WERI-Rb-1 (cell line): ENCODE measurements around the gene TSPAN5.

Experiments
- DNase-seq: peaks from one replicate; pipeline ENCODE4 v3.0.0-alpha.2; 2020
- H3K27ac ChIP-seq: fragments of 250-450 bp; sonication (Bioruptor Pico); 2 replicates; pipeline ENCODE4 v1.5.1; 2020; ENCODE audit warnings: mild to moderate bottlenecking, moderate library complexity
- H3K27me3 ChIP-seq: fragments of 250-450 bp; sonication (Bioruptor Pico); 2 replicates; pipeline ENCODE4 v1.5.1; 2021; ENCODE audit warnings: mild to moderate bottlenecking, low read depth, moderate library complexity; ENCODE audit not compliant: insufficient read depth, severe bottlenecking
- H3K36me3 ChIP-seq: fragments of 250-450 bp; sonication (Bioruptor Pico); 2 replicates; pipeline ENCODE4 v1.5.1; 2020; ENCODE audit warnings: mild to moderate bottlenecking, moderate library complexity
- H3K4me3 ChIP-seq: 2 replicates; pipeline ENCODE4 v1.5.1; 2011; ENCODE audit warnings: low read depth, mild to moderate bottlenecking, control low read depth, low read length
- H3K9me3 ChIP-seq: fragments of 250-450 bp; sonication (Bioruptor Pico); 2 replicates; pipeline ENCODE4 v1.5.1; 2021; ENCODE audit warnings: mild to moderate bottlenecking, moderate library complexity; ENCODE audit not compliant: severe bottlenecking
- CTCF ChIP-seq: IDR thresholded peaks from 2 replicates; pipeline ENCODE4 v1.5.1; 2011; ENCODE audit warnings: low read depth, mild to moderate bottlenecking, control low read depth, inconsistent platforms, low read length

TSPAN5 gene

GRCh38 chr4:98620087-98620784 lies 38.2 kb downstream of the TSPAN5 start:
- no peaks in the 10 kb centered on the region for H3K27me3 ChIP-seq
- no peak overlapping the region for H3K27ac ChIP-seq
- no peak for DNase-seq
- no peak for TF ChIP-seq CTCF
- no peaks in the 10 kb centered on the region for H3K36me3 ChIP-seq
- H3K4me3 ChIP-seq: no peak overlapping the region
- H3K9me3 ChIP-seq: no peaks in the 10 kb centered on the region

GRCh38 chr4:98619180-98619579 lies 39.2 kb downstream of the TSPAN5 start:
- no peak overlapping the region for H3K27ac ChIP-seq
- no peaks in the 10 kb centered on the region for H3K27me3 ChIP-seq
- no peaks in the 10 kb centered on the region for H3K9me3 ChIP-seq
- no peak for TF ChIP-seq CTCF
- DNase-seq: no peak
- H3K4me3 ChIP-seq: no peak overlapping the region
- H3K36me3 ChIP-seq: no peaks in the 10 kb centered on the region

- no peak for DNase-seq
- TF ChIP-seq CTCF: no peak
Measured at GRCh38 chr4:98618680-98619079, 39.7 kb downstream of the TSPAN5 start.

GRCh38 chr4:98617358-98618047 lies 40.9 kb downstream of the TSPAN5 start:
- DNase-seq: no peak
- Histone ChIP-seq H3K9me3 (no peaks in the 10 kb centered on the region), H3K36me3 (no peaks in the 10 kb centered on the region), H3K27me3 (no peaks in the 10 kb centered on the region), H3K4me3 (no peak overlapping the region), H3K27ac (no peak overlapping the region)
- TF ChIP-seq CTCF: no peak

More at GRCh38 chr4:98618680-98619079, 39.7 kb downstream of the TSPAN5 start:
- Histone ChIP-seq H3K4me3 (no peak overlapping the region), H3K9me3 (no peaks in the 10 kb centered on the region), H3K27ac (no peak overlapping the region), H3K27me3 (no peaks in the 10 kb centered on the region), H3K36me3 (no peaks in the 10 kb centered on the region)

- DNase-seq: no peak
- TF ChIP-seq CTCF: no peak
- H3K27me3 ChIP-seq: no peaks in the 10 kb centered on the region
- H3K4me3 ChIP-seq: no peak overlapping the region
- H3K27ac ChIP-seq: no peak overlapping the region
- no peaks in the 10 kb centered on the region for H3K9me3 ChIP-seq
- no peaks in the 10 kb centered on the region for H3K36me3 ChIP-seq
Measured at GRCh38 chr4:98615991-98616390, 42.4 kb downstream of the TSPAN5 start.

GRCh38 chr4:98614662-98615061 lies 43.7 kb downstream of the TSPAN5 start:
- no peak for DNase-seq
- Histone ChIP-seq H3K27ac (no peak overlapping the region), H3K9me3 (no peaks in the 10 kb centered on the region), H3K4me3 (no peak overlapping the region), H3K36me3 (no peaks in the 10 kb centered on the region), H3K27me3 (no peaks in the 10 kb centered on the region)
- TF ChIP-seq CTCF: no peak
